HepG2 (cell line): ENCODE measurements around the gene FCER1G. TPM values are rescaled to one million over a fixed set of nuclear protein-coding genes. Genes with fewer than 3 reads are reported as not detected.

Experiments used
- AHR ChIP-seq: IDR thresholded peaks from 2 replicates; pipeline ENCODE4 v1.6.1; 2018; ENCODE audit warnings: missing genetic modification reagents, missing compliant biosample characterization
- CBX2 ChIP-seq, 2 experiments: fragments of 200-600 bp in 1 of 2; sonication (generic); formaldehyde crosslinking in 1 of 2; IDR thresholded peaks; 2 replicates each; pipeline versions ENCODE4 v1.7.0 to v1.8.1; 2018 to 2022; ENCODE audit warnings: low read depth in 2 of 2, low read length in 1 of 2, mild to moderate bottlenecking in 1 of 2, missing genetic modification reagents in 1 of 2
- CREM ChIP-seq, 2 experiments: sonication (generic) in 1 of 2; formaldehyde crosslinking in 1 of 2; IDR thresholded peaks; 2 replicates each; pipeline versions ENCODE4 v1.4.0 to v1.6.1; 2016 to 2020; ENCODE audit warnings: antibody characterized with exemption in 1 of 2, mild to moderate bottlenecking in 1 of 2, missing genetic modification reagents in 1 of 2
- EEA1 ChIP-seq: sonication (generic); formaldehyde crosslinking; IDR thresholded peaks from 2 replicates; pipeline ENCODE4 v1.5.1; 2020; ENCODE audit warnings: mild to moderate bottlenecking, missing genetic modification reagents, borderline replicate concordance
- EP300 ChIP-seq, 3 experiments: sonication (generic) in 1 of 3; formaldehyde crosslinking in 1 of 3; IDR thresholded peaks; 2 replicates each; pipeline versions ENCODE4 v1.5.1 to v1.6.1; 2011 to 2020; ENCODE audit warnings: low read depth in 2 of 3, low read length in 2 of 3, borderline replicate concordance in 1 of 3, improper control_type of control experiment in 1 of 3, mild to moderate bottlenecking in 1 of 3, missing genetic modification reagents in 1 of 3, moderate library complexity in 1 of 3
- GATA4 ChIP-seq: sonication (generic); IDR thresholded peaks from 2 replicates; pipeline ENCODE4 v1.6.1; 2016; ENCODE audit warnings: antibody characterized with exemption, low read depth, borderline replicate concordance
- HNRNPH1 ChIP-seq: fragments of 200-400 bp; formaldehyde crosslinking; optimal IDR thresholded peaks from 2 replicates; pipeline ENCODE3; 2017; ENCODE audit warnings: mild to moderate bottlenecking, low read depth, low read length
- KAT8 ChIP-seq: IDR thresholded peaks from 2 replicates; pipeline ENCODE4 v1.6.1; 2016; ENCODE audit warnings: missing genetic modification reagents, missing compliant biosample characterization
- MEIS2 ChIP-seq: sonication (generic); formaldehyde crosslinking; IDR thresholded peaks from 2 replicates; pipeline ENCODE4 v1.9.0; 2021; ENCODE audit warnings: mild to moderate bottlenecking, missing genetic modification reagents
- MTF1 ChIP-seq: sonication (generic); formaldehyde crosslinking; IDR thresholded peaks from 2 replicates; pipeline ENCODE4 v1.5.0; 2020; ENCODE audit warnings: missing genetic modification reagents
- MYC ChIP-seq: sonication (generic); formaldehyde crosslinking; IDR thresholded peaks from 2 replicates; pipeline ENCODE4 v1.9.0; 2021; ENCODE audit warnings: missing genetic modification reagents, borderline replicate concordance
- NFATC3 ChIP-seq: sonication (generic); formaldehyde crosslinking; IDR thresholded peaks from 2 replicates; pipeline ENCODE4 v1.5.1; 2020; ENCODE audit warnings: mild to moderate bottlenecking, missing genetic modification reagents
- NR3C1 ChIP-seq: sonication (generic); formaldehyde crosslinking; IDR thresholded peaks from 2 replicates; pipeline ENCODE4 v1.4.0; 2020; ENCODE audit warnings: missing genetic modification reagents
- PRMT3 ChIP-seq: sonication (generic); formaldehyde crosslinking; IDR thresholded peaks from 2 replicates; pipeline ENCODE4 v1.8.1; 2022; ENCODE audit warnings: low read depth, mild to moderate bottlenecking, moderate library complexity, missing genetic modification reagents, borderline replicate concordance
- SPEN ChIP-seq: sonication (generic); formaldehyde crosslinking; IDR thresholded peaks from 2 replicates; pipeline ENCODE4 v1.5.1; 2020; ENCODE audit warnings: low read depth, mild to moderate bottlenecking, missing genetic modification reagents
- THYN1 ChIP-seq: sonication (generic); formaldehyde crosslinking; IDR thresholded peaks from 2 replicates; pipeline ENCODE4 v1.8.1; 2023; ENCODE audit warnings: low read depth, mild to moderate bottlenecking, moderate library complexity, missing genetic modification reagents, borderline replicate concordance
- ZFP36L2 ChIP-seq: sonication (generic); formaldehyde crosslinking; IDR thresholded peaks from 2 replicates; pipeline ENCODE4 v1.4.0; 2020; ENCODE audit warnings: missing genetic modification reagents
- ZNF569 ChIP-seq: sonication (generic); formaldehyde crosslinking; IDR thresholded peaks from 2 replicates; pipeline ENCODE4 v1.5.0; 2020; ENCODE audit warnings: mild to moderate bottlenecking, missing genetic modification reagents, moderate library complexity, borderline replicate concordance
- polyA plus RNA-seq, 8 experiments: library from polyadenylated mRNA; depleted of rRNA in 3 of 8; stranded (reverse) in 7 of 8; unstranded in 1 of 8; fragments of >200 nt; fragmentation: Illumina TruSeq in 4 of 8; extraction: Trizol in 4 of 8; gene quantifications; 2 replicates each; pipeline versions ENCODE4 v1.2.1 to v1.2.3, GENCODE V29; 2011 to 2016; ENCODE audit warnings: low read depth in 4 of 8, missing spikeins in 1 of 8, mixed read lengths in 1 of 8; ENCODE audit not compliant: insufficient read depth in 1 of 8
- total RNA-seq, 5 experiments: library from RNA; depleted of rRNA; stranded (reverse); fragments of >200 nt; fragmentation: Illumina TruSeq; extraction: Trizol; gene quantifications; 2 replicates each; pipeline ENCODE4 v1.2.3, GENCODE V29; 2016; ENCODE audit warnings: low read depth in 1 of 5
- TF ChIP-seq, protein P1 (sequence below): sonication (generic); formaldehyde crosslinking; IDR thresholded peaks from 2 replicates; pipeline ENCODE4 v1.5.0; 2020; ENCODE audit warnings: mild to moderate bottlenecking, missing genetic modification reagents
- TF ChIP-seq, protein P2 (sequence below): sonication (generic); formaldehyde crosslinking; IDR thresholded peaks from 2 replicates; pipeline ENCODE4 v1.8.0; 2022; ENCODE audit warnings: mild to moderate bottlenecking, missing genetic modification reagents, moderate library complexity
- TF ChIP-seq, protein P3 (sequence below): sonication (generic); formaldehyde crosslinking; IDR thresholded peaks from 2 replicates; pipeline ENCODE4 v1.4.0; 2020; ENCODE audit warnings: mild to moderate bottlenecking, missing genetic modification reagents

The FCER1G gene
- total and polyA plus RNA-seq, 2 of the 13 experiments (the other 11 are each of a cell fraction or from before 2014, with no cell fraction given), result 1.3 to 6.4 TPM

DNA sequence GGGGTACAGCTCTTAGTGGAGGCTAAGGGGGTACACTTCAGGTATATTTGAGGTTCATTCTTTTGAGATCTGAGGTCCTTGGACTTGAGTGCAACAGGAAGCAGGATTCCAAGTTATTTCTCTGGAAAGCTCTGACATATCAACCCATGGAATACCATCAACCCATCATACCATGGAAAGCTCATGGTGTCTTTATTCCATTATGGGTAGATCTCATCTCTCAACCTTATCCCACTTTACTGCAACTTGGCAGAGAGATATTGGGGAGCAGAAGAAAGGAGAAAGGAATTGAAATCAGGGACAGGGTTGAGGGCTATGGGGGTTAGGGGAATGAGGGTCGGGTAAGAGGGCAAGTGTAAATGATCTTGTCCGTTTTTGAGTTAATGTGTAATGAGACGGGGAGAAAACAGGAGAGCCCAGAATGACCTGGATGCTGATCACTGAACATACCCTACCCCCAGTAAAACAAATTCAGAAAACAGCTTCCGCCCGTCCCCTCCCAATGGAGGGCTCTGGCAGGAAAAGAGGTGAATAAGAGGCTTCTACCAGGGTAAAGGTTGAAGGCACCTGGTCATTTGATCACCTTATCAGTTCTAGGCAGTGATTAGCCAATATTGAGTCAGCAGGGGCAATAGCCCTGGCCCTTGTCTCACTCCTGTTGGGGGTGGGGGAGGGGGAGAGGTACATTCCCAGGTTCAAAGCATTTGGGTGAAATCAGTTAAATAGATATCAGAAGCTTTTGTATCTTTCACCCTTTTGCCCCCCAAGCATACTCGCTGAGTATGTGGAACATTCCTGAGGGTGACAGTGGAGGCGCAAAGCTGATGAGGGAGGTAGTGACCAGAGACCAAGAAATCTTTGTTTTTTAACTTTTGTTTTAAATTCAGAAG, 9.0 kb downstream of the FCER1G start (continued):
- peak; percentile 88 to 99; a peak in 3 of 4 replicates for TF ChIP-seq EP300 (IDR thresholded peaks at IDR 0.05; ENCODE audit: low read depth in 2 of 2, low read length in 2 of 2)
- peak; percentile 96 for TF ChIP-seq EP300 (CRISPR knock-in tag; IDR thresholded peaks at IDR 0.05; ENCODE audit: borderline replicate concordance)
- no peak; the same call in 1 of the 2 replicates for TF ChIP-seq MTF1 (CRISPR knock-in tag)
- peak; percentile 92 for TF ChIP-seq CREM (IDR thresholded peaks at IDR 0.05)
- TF ChIP-seq CREM (CRISPR knock-in tag; IDR thresholded peaks at IDR 0.05), result no peak
- 0 out of 2 replicates have a peak, but pooled peaks have one; percentile 2 for TF ChIP-seq THYN1
- TF ChIP-seq PRMT3 (CRISPR knock-in tag), result 0 out of 2 replicates have a peak, but pooled peaks have one; percentile 30
- peak; percentile 98 for TF ChIP-seq GATA4
- no peak for TF ChIP-seq ZFP36L2 (CRISPR knock-in tag)
- no peak for TF ChIP-seq MYC (CRISPR knock-in tag)
- no peak for TF ChIP-seq CBX2 (IDR thresholded peaks at IDR 0.05; ENCODE audit: low read depth, low read length)
- TF ChIP-seq CBX2 (CRISPR knock-in tag; IDR thresholded peaks at IDR 0.05; ENCODE audit: low read depth), result no peak
- TF ChIP-seq EEA1 (CRISPR knock-in tag), result no peak
- no peak for TF ChIP-seq HNRNPH1
- peak; percentile 62; the same call in 1 of the 2 replicates for TF ChIP-seq MEIS2 (CRISPR knock-in tag)
- TF ChIP-seq, protein P1, sequence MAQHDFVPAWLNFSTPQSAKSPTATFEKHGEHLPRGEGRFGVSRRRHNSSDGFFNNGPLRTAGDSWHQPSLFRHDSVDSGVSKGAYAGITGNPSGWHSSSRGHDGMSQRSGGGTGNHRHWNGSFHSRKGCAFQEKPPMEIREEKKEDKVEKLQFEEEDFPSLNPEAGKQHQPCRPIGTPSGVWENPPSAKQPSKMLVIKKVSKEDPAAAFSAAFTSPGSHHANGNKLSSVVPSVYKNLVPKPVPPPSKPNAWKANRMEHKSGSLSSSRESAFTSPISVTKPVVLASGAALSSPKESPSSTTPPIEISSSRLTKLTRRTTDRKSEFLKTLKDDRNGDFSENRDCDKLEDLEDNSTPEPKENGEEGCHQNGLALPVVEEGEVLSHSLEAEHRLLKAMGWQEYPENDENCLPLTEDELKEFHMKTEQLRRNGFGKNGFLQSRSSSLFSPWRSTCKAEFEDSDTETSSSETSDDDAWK (CRISPR knock-in tag), result no peak
- TF ChIP-seq NFATC3 (CRISPR knock-in tag), result no peak
- peak; percentile 22; the same call in 1 of the 2 replicates for TF ChIP-seq SPEN
- TF ChIP-seq ZNF569 (CRISPR knock-in tag), result no peak
- TF ChIP-seq AHR (CRISPR knock-in tag), result no peak
- TF ChIP-seq KAT8, result peak; percentile 48
- TF ChIP-seq, protein P2, sequence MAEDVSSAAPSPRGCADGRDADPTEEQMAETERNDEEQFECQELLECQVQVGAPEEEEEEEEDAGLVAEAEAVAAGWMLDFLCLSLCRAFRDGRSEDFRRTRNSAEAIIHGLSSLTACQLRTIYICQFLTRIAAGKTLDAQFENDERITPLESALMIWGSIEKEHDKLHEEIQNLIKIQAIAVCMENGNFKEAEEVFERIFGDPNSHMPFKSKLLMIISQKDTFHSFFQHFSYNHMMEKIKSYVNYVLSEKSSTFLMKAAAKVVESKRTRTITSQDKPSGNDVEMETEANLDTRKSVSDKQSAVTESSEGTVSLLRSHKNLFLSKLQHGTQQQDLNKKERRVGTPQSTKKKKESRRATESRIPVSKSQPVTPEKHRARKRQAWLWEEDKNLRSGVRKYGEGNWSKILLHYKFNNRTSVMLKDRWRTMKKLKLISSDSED, result no peak
- TF ChIP-seq, protein P3, sequence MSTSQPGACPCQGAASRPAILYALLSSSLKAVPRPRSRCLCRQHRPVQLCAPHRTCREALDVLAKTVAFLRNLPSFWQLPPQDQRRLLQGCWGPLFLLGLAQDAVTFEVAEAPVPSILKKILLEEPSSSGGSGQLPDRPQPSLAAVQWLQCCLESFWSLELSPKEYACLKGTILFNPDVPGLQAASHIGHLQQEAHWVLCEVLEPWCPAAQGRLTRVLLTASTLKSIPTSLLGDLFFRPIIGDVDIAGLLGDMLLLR (CRISPR knock-in tag), result no peak
- no peak for TF ChIP-seq NR3C1
